IMR-90 (cell line): ENCODE results near the gene GALNT14. TPM values are rescaled to one million over a fixed set of nuclear protein-coding genes. Genes with fewer than 3 reads are reported as not detected.

ENCODE experiments used
- ATAC-seq: fragments of 200-7000 bp; cut with Tn5 transposase; 2 replicates; pipeline ENCODE4 v1.9.1; 2020; ENCODE audit warnings: low read depth, mild to moderate bottlenecking, moderate library complexity
- BruUV-seq: library from RNA; stranded (reverse); fragments of 400-500 nt; replicated peaks from 2 replicates; lab custom pipeline; 2021; lab: Mats Ljungman, UMichigan
- CTCF ChIA-PET: fragments of 300-600 bp; formaldehyde crosslinking; extraction: SDS; loops from one replicate; lab custom pipeline; 2021; ENCODE audit warnings: antibody characterized with exemption; lab: Yijun Ruan, JAX
- POLR2A ChIA-PET: fragments of 300-600 bp; sonication (Branson Sonifier 250); formaldehyde crosslinking; loops from one replicate; lab custom pipeline; 2022; ENCODE audit warnings: antibody characterized with exemption; ENCODE audit not compliant: unreplicated experiment; lab: Charles Lee
- DNase-seq: peaks from one replicate; pipeline ENCODE4 v3.0.0; 2013
- H2AFZ ChIP-seq: replicated peaks from 2 replicates; pipeline ENCODE3; 2013; ENCODE audit warnings: low read length, mild to moderate bottlenecking; ENCODE audit not compliant: poor library complexity
- H2AK5ac ChIP-seq: 2 replicates; pipeline ENCODE4 v1.6.1; 2013; ENCODE audit warnings: low read depth, low read length, inconsistent platforms
- H2AK9ac ChIP-seq: replicated peaks from 2 replicates; pipeline ENCODE3; 2013; ENCODE audit warnings: mild to moderate bottlenecking, low read depth, low read length, moderate library complexity; ENCODE audit not compliant: poor library complexity
- H2BK120ac ChIP-seq: 2 replicates; pipeline ENCODE4 v1.6.1; 2013; ENCODE audit warnings: low read depth, low read length, inconsistent platforms
- H2BK15ac ChIP-seq: 3 replicates; pipeline ENCODE4 v1.6.1; 2013; ENCODE audit warnings: low read depth, low read length, inconsistent platforms
- H2BK20ac ChIP-seq: 2 replicates; pipeline ENCODE4 v1.6.1; 2013; ENCODE audit warnings: low read depth, mild to moderate bottlenecking, inconsistent platforms, low read length, moderate library complexity
- H2BK5ac ChIP-seq: 2 replicates; pipeline ENCODE4 v1.6.1; 2013; ENCODE audit warnings: mild to moderate bottlenecking, low read depth, low read length, inconsistent platforms; ENCODE audit not compliant: poor library complexity, severe bottlenecking
- H3K14ac ChIP-seq: replicated peaks from 2 replicates; pipeline ENCODE4 v1.6.1; 2013; ENCODE audit warnings: low read depth, low read length, inconsistent platforms
- H3K18ac ChIP-seq: 2 replicates; pipeline ENCODE4 v1.6.1; 2013; ENCODE audit warnings: low read depth, low read length, control low read depth
- H3K23ac ChIP-seq: 2 replicates; pipeline ENCODE4 v1.6.1; 2013; ENCODE audit warnings: low read depth, low read length, inconsistent platforms
- H3K27ac ChIP-seq: 2 replicates; pipeline ENCODE4 v1.5.1; 2013; ENCODE audit warnings: mild to moderate bottlenecking, control low read depth, low read length; ENCODE audit not compliant: insufficient read depth
- H3K27me3 ChIP-seq: 2 replicates; pipeline ENCODE4 v1.6.1; 2013; ENCODE audit warnings: low read length; ENCODE audit not compliant: control insufficient read depth, insufficient read depth
- H3K36me3 ChIP-seq: 2 replicates; pipeline ENCODE4 v1.6.1; 2013; ENCODE audit warnings: low read length, mixed read lengths; ENCODE audit not compliant: control insufficient read depth, insufficient read depth
- H3K4ac ChIP-seq: 2 replicates; pipeline ENCODE4 v1.6.1; 2013; ENCODE audit warnings: low read depth, low read length, inconsistent platforms
- H3K4me1 ChIP-seq: 2 replicates; pipeline ENCODE4 v1.6.1; 2013; ENCODE audit warnings: low read length, mixed read lengths; ENCODE audit not compliant: control insufficient read depth, insufficient read depth
- H3K4me2 ChIP-seq: 2 replicates; pipeline ENCODE4 v1.6.1; 2013; ENCODE audit warnings: low read depth, mild to moderate bottlenecking, control low read depth, low read length, moderate library complexity
- H3K4me3 ChIP-seq: 2 replicates; pipeline ENCODE4 v1.5.1; 2013; ENCODE audit warnings: low read depth, mild to moderate bottlenecking, control low read depth, low read length, moderate library complexity; ENCODE audit not compliant: insufficient read depth
- H3K56ac ChIP-seq: 2 replicates; pipeline ENCODE4 v1.6.1; 2013; ENCODE audit warnings: low read length, inconsistent platforms; ENCODE audit not compliant: insufficient read depth; ENCODE audit errors: extremely low read depth
- H3K79me1 ChIP-seq, 2 experiments: 2 replicates each; pipeline ENCODE4 v1.6.1; 2013; ENCODE audit warnings: low read length in 2 of 2, inconsistent platforms in 1 of 2, low read depth in 1 of 2
- H3K9ac ChIP-seq: 2 replicates; pipeline ENCODE4 v1.6.1; 2013; ENCODE audit warnings: low read depth, low read length, control low read depth
- H3K9me1 ChIP-seq: 2 replicates; pipeline ENCODE4 v1.6.1; 2013; ENCODE audit warnings: low read length, inconsistent platforms; ENCODE audit not compliant: insufficient read depth
- H3K9me3 ChIP-seq: 2 replicates; pipeline ENCODE4 v1.6.1; 2013; ENCODE audit warnings: low read length; ENCODE audit not compliant: control insufficient read depth, insufficient read depth
- H4K20me1 ChIP-seq: 2 replicates; pipeline ENCODE4 v1.6.1; 2013; ENCODE audit warnings: low read length, inconsistent platforms; ENCODE audit not compliant: insufficient read depth
- H4K5ac ChIP-seq: 2 replicates; pipeline ENCODE4 v1.6.1; 2013; ENCODE audit warnings: mild to moderate bottlenecking, low read depth, low read length, control low read depth
- H4K8ac ChIP-seq, 2 experiments: 2 replicates each; pipeline ENCODE4 v1.6.1; 2013; ENCODE audit warnings: low read depth in 2 of 2, low read length in 2 of 2, control low read depth in 1 of 2, inconsistent platforms in 1 of 2
- H4K91ac ChIP-seq: 2 replicates; pipeline ENCODE4 v1.6.1; 2013; ENCODE audit warnings: low read depth, low read length, inconsistent platforms; ENCODE audit not compliant: insufficient read depth
- RAD21 ChIP-seq: IDR thresholded peaks from 2 replicates; pipeline ENCODE4 v1.6.1; 2012; ENCODE audit warnings: low read length, improper control_type of control experiment
- WGBS, 2 experiments: methylation state at CpG; one replicate each; pipeline versions ENCODE4 v1.1.5 to v1.1.7; 2013; ENCODE audit warnings: missing lambda C conversion rate in 2 of 2; ENCODE audit not compliant: insufficient read length in 1 of 2; ENCODE audit errors: extremely low coverage in 2 of 2; 5-methylcytosine and 5-hydroxymethylcytosine counted together
- dilution Hi-C: fragments of 300-500 bp; cut with HindIII; formaldehyde crosslinking; loops from one replicate; pipeline ENCODE4 v1.14.3; 2018; ENCODE audit warnings: low sequenced_read_pairs; ENCODE audit not compliant: unreplicated experiment
- in situ Hi-C: fragments of 300-500 bp; cut with MboI; formaldehyde crosslinking; loops from 3 replicates; pipeline ENCODE4 v1.14.3; 2019; ENCODE audit warnings: low sequenced_read_pairs, inconsistent platforms, mixed read lengths
- intact Hi-C: fragments of 100-400 bp; cut with micrococcal nuclease; formaldehyde crosslinking; loops from 2 replicates; pipeline ENCODE4 v1.10.0; 2022
- polyA plus RNA-seq, 3 experiments: library from polyadenylated mRNA; depleted of rRNA; stranded (reverse); fragments of >200 nt; gene quantifications; 2 replicates each; pipeline ENCODE4 v1.2.3, GENCODE V29; 2012; ENCODE audit warnings: low replicate concordance in 1 of 3
- total RNA-seq: library from RNA; depleted of rRNA; stranded (reverse); fragments of >200 nt; gene quantifications from 2 replicates; pipeline ENCODE4 v1.2.3, GENCODE V29; 2012

Gene GALNT14
- total and polyA plus RNA-seq, 2 of the 4 experiments (the other 2 are of a cell fraction), result 0.15 to 0.18 TPM

- H2AK9ac ChIP-seq, result no peak overlapping the region
- no peaks in the 10 kb centered on the region for H3K36me3 ChIP-seq
- ChIA-PET POLR2A (no interaction called here), CTCF (no interaction called here)
- no peak overlapping the region for H2BK5ac ChIP-seq
- no TSS peak for BruUV-seq
- no peak overlapping the region for H3K14ac ChIP-seq
- no peaks in the 10 kb centered on the region for H3K27me3 ChIP-seq
- no peak overlapping the region for H2AK5ac ChIP-seq
- no peak overlapping the region for H3K4me2 ChIP-seq
- no peak overlapping the region for H3K23ac ChIP-seq
- H4K8ac ChIP-seq, result no peak overlapping the region
- no peak overlapping the region for H2AFZ ChIP-seq
- no peak overlapping the region for H3K4me3 ChIP-seq
- WGBS, 2 experiments, result no CpG with 5 or more reads among the region's 10 CpGs
- H3K18ac ChIP-seq, result no peak overlapping the region
- H3K4me1 ChIP-seq, result no peaks in the 10 kb centered on the region
- no peak for ATAC-seq
- no peak overlapping the region for H4K5ac ChIP-seq
- no peak for DNase-seq
- no peaks in the 10 kb centered on the region for H3K79me1 ChIP-seq
- H3K9me3 ChIP-seq, result no peaks in the 10 kb centered on the region
- no peak overlapping the region for H3K9ac ChIP-seq
- no peak for TF ChIP-seq RAD21
- H3K56ac ChIP-seq, result no peak overlapping the region
- no peak overlapping the region for H3K4ac ChIP-seq
- no peak overlapping the region for H2BK120ac ChIP-seq
- in situ Hi-C loops (no loop called here), dilution Hi-C loops (no loop called here), intact Hi-C loops (no loop called here)
- no peak overlapping the region for H4K91ac ChIP-seq
- no peak overlapping the region for H2BK15ac ChIP-seq
- no peaks in the 10 kb centered on the region for H4K20me1 ChIP-seq
- no peaks in the 10 kb centered on the region for H3K9me1 ChIP-seq
- no peak overlapping the region for H2BK20ac ChIP-seq
- H3K27ac ChIP-seq, result no peak overlapping the region
Observed at GRCh38 chr2:30960213-30960612, 178.0 kb downstream of the GALNT14 start.
